Karpas-422 (cell line): ENCODE data around the gene PRDX2. TPM values are rescaled to one million over a fixed set of nuclear protein-coding genes. Genes with fewer than 3 reads are reported as not detected.

Source experiments
- DNase-seq: peaks from one replicate; pipeline ENCODE4 v3.0.0-alpha.2; 2015
- H2AFZ ChIP-seq: fragments of 200-600 bp; sonication (generic); 2 replicates; pipeline ENCODE4 v1.6.1; 2014; ENCODE audit warnings: antibody characterized with exemption, low read length, mixed read lengths
- H3K27ac ChIP-seq: fragments of 200-600 bp; sonication (generic); 2 replicates; pipeline ENCODE4 v1.5.1; 2014; ENCODE audit warnings: mild to moderate bottlenecking, low read length, moderate library complexity
- H3K27me3 ChIP-seq: fragments of 200-600 bp; sonication (generic); 2 replicates; pipeline ENCODE4 v1.6.1; 2014; ENCODE audit warnings: low read length, mixed read lengths
- H3K36me3 ChIP-seq: fragments of 200-600 bp; sonication (generic); 2 replicates; pipeline ENCODE4 v1.6.1; 2014; ENCODE audit warnings: low read length, mixed read lengths; ENCODE audit not compliant: insufficient read depth
- H3K4me1 ChIP-seq: fragments of 200-600 bp; sonication (generic); 2 replicates; pipeline ENCODE4 v1.6.1; 2014; ENCODE audit warnings: mild to moderate bottlenecking, low read length, mixed read lengths
- H3K4me2 ChIP-seq: fragments of 200-600 bp; sonication (generic); 2 replicates; pipeline ENCODE4 v1.6.1; 2014; ENCODE audit warnings: low read length, low read depth, mild to moderate bottlenecking; ENCODE audit not compliant: poor library complexity, severe bottlenecking
- H3K4me3 ChIP-seq: fragments of 200-600 bp; sonication (generic); 2 replicates; pipeline ENCODE4 v1.5.1; 2014; ENCODE audit warnings: mild to moderate bottlenecking, antibody characterized with exemption, low read length, mixed read lengths
- H3K79me2 ChIP-seq: fragments of 200-600 bp; sonication (generic); 2 replicates; pipeline ENCODE4 v1.6.1; 2014; ENCODE audit warnings: mild to moderate bottlenecking, low read length, mixed read lengths
- H3K9ac ChIP-seq: fragments of 200-600 bp; sonication (generic); 2 replicates; pipeline ENCODE4 v1.6.0; 2014; ENCODE audit warnings: low read length
- H3K9me2 ChIP-seq: fragments of 200-600 bp; sonication (generic), shearing (Covaris generic); replicated peaks from 2 replicates; pipeline ENCODE4 v1.6.0; 2014; ENCODE audit warnings: mild to moderate bottlenecking, low read length, moderate library complexity; ENCODE audit not compliant: insufficient read depth
- H3K9me3 ChIP-seq: fragments of 300-700, 200-600 bp; sonication (generic); 2 replicates; pipeline ENCODE4 v1.6.1; 2014; ENCODE audit warnings: low read length, mixed read lengths
- H4K20me1 ChIP-seq: fragments of 200-600 bp; sonication (generic); 2 replicates; pipeline ENCODE4 v1.6.1; 2014; ENCODE audit warnings: mild to moderate bottlenecking, antibody characterized with exemption, low read length, low read depth; ENCODE audit not compliant: insufficient read depth
- total RNA-seq: library from RNA; depleted of rRNA; stranded (reverse); fragments of >200 nt; shearing (Covaris generic); gene quantifications from 2 replicates; pipeline ENCODE4 v1.2.3, GENCODE V29; 2014; ENCODE audit warnings: low replicate concordance

Gene PRDX2
- total RNA-seq, 1 experiment from 2014 or later = 372 TPM

- H4K20me1 ChIP-seq = 0 out of 2 replicates have a peak, but pooled peaks cover 4% of the 10 kb centered on the region
- peak; percentile 95 for DNase-seq
- H3K27me3 ChIP-seq = no peaks in the 10 kb centered on the region
- H3K4me2 ChIP-seq = no peak overlapping the region
- no peak overlapping the region for H2AFZ ChIP-seq
- H3K9me2 ChIP-seq = no peaks in the 10 kb centered on the region
- H3K9me3 ChIP-seq = no peaks in the 10 kb centered on the region
- no peak overlapping the region for H3K27ac ChIP-seq
- peaks cover 13% of the 10 kb centered on the region for H3K4me1 ChIP-seq
- no peaks in the 10 kb centered on the region for H3K79me2 ChIP-seq
- H3K9ac ChIP-seq = no peak overlapping the region
- H3K36me3 ChIP-seq = no peaks in the 10 kb centered on the region
- H3K4me3 ChIP-seq = no peak overlapping the region
Measured at GRCh38 chr19:12840091-12841079, 38.8 kb upstream of the PRDX2 start.

DNA sequence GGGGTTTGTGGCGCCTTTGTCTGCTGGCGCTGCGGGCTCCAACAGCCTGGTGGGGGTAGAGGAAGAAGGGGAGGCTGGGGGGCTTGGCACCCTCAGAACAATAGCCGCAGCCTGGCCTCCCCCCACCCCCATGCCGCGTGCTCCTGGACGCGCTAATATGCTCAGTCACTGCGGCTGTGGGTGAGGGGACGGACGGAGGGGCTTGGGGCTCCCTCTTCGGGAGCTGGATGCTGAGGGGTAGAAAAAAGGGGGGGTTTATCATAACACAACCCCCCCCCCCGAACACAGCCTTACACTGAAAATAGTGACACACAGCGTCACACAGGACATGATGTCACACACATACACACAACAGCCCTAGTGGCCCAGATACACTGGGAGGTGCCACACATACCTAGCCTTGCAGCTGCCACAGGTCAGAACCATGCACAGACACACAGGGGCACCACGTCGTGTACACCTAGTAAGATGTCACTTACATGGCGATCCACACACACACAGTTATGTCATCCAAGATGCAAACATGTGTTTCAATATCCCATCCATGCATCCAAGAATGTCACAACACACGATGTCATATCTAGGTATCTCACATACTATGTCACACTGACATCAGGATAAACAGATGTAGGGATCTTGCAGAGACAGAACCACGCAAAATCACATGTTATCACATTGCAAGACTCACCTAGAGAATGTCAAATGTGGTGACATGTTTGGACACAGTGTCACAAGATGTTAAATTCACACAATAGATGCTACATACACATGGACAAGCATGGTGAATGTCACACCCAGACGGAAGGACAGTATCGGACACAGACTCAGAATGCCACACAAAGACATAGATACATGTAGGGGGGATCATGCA, 37.5 kb upstream of the PRDX2 start:
- Histone ChIP-seq H3K4me2 (peak overlapping the region; percentile 83), H3K27ac (no peak overlapping the region), H4K20me1 (0 out of 2 replicates have a peak, but pooled peaks cover 4% of the 10 kb centered on the region), H3K4me1 (peaks cover 19% of the 10 kb centered on the region), H2AFZ (no peak overlapping the region), H3K9me3 (no peaks in the 10 kb centered on the region), H3K9me2 (no peaks in the 10 kb centered on the region), H3K36me3 (no peaks in the 10 kb centered on the region), H3K27me3 (no peaks in the 10 kb centered on the region), H3K79me2 (no peaks in the 10 kb centered on the region), H3K4me3 (peak overlapping the region; percentile 71), H3K9ac (peak overlapping the region; percentile 67; the same call in 1 of the 2 replicates)
- DNase-seq = peak; percentile 52

GRCh38 chr19:12838182-12838885, 36.7 kb upstream of the PRDX2 start, which contains the start of gene MAST1:
TSS of gene MAST1 (plus strand) at chr19:12838515. CDS start at chr19:12838573, 58 bp downstream.
- Histone ChIP-seq H3K27ac (no peak within 1 kb of the TSS), H3K9me3 (no peaks in the 10 kb centered on the region), H3K79me2 (no peaks in the 10 kb centered on the region), H3K9me2 (no peaks in the 10 kb centered on the region), H3K4me2 (peak within 1 kb of the TSS; percentile 83), H3K4me1 (peaks cover 24% of the 10 kb centered on the region), H3K36me3 (no peaks in the 10 kb centered on the region), H3K4me3 (peak within 1 kb of the TSS; percentile 71), H3K27me3 (no peaks in the 10 kb centered on the region), H3K9ac (peak within 1 kb of the TSS; percentile 67), H4K20me1 (0 out of 2 replicates have a peak, but pooled peaks cover 4% of the 10 kb centered on the region), H2AFZ (0 out of 2 replicates have a peak within 1 kb of the TSS, but pooled peaks have one; percentile 56)
- peak; percentile 85 for DNase-seq

GRCh38 chr19:12837225-12837624, 35.6 kb upstream of the PRDX2 start:
- no peak for DNase-seq
- no peaks in the 10 kb centered on the region for H3K79me2 ChIP-seq
- H3K9me2 ChIP-seq = no peaks in the 10 kb centered on the region
- H3K9me3 ChIP-seq = no peaks in the 10 kb centered on the region
- no peak overlapping the region for H3K4me2 ChIP-seq
- H4K20me1 ChIP-seq = 0 out of 2 replicates have a peak, but pooled peaks cover 4% of the 10 kb centered on the region
- no peak overlapping the region for H3K27ac ChIP-seq
- H3K9ac ChIP-seq = no peak overlapping the region
- no peaks in the 10 kb centered on the region for H3K27me3 ChIP-seq
- no peak overlapping the region for H2AFZ ChIP-seq
- peaks cover 33% of the 10 kb centered on the region for H3K4me1 ChIP-seq
- no peaks in the 10 kb centered on the region for H3K36me3 ChIP-seq
- H3K4me3 ChIP-seq = no peak overlapping the region

GRCh38 chr19:12836529-12836863, 34.9 kb upstream of the PRDX2 start:
- no peak overlapping the region for H2AFZ ChIP-seq
- peaks cover 33% of the 10 kb centered on the region for H3K4me1 ChIP-seq
- no peaks in the 10 kb centered on the region for H3K27me3 ChIP-seq

GRCh38 chr19:12834976-12835757, 33.6 kb upstream of the PRDX2 start:
- peak; percentile 78 for DNase-seq
- peaks cover 33% of the 10 kb centered on the region for H3K4me1 ChIP-seq
- no peak overlapping the region for H2AFZ ChIP-seq
- H3K36me3 ChIP-seq = no peaks in the 10 kb centered on the region
- no peaks in the 10 kb centered on the region for H4K20me1 ChIP-seq
- H3K27ac ChIP-seq = no peak overlapping the region
- no peak overlapping the region for H3K4me2 ChIP-seq
- no peak overlapping the region for H3K4me3 ChIP-seq
- no peak overlapping the region for H3K9ac ChIP-seq
- no peaks in the 10 kb centered on the region for H3K27me3 ChIP-seq
- no peaks in the 10 kb centered on the region for H3K79me2 ChIP-seq
- H3K9me3 ChIP-seq = no peaks in the 10 kb centered on the region
- H3K9me2 ChIP-seq = no peaks in the 10 kb centered on the region

More at GRCh38 chr19:12836529-12836863, 34.9 kb upstream of the PRDX2 start:
- no peak overlapping the region for H3K4me3 ChIP-seq
- H3K79me2 ChIP-seq = no peaks in the 10 kb centered on the region
- no peaks in the 10 kb centered on the region for H3K9me2 ChIP-seq
- H3K4me2 ChIP-seq = no peak overlapping the region
- H3K9me3 ChIP-seq = no peaks in the 10 kb centered on the region
- H3K36me3 ChIP-seq = no peaks in the 10 kb centered on the region
- 0 out of 2 replicates have a peak, but pooled peaks cover 4% of the 10 kb centered on the region for H4K20me1 ChIP-seq
- no peak overlapping the region for H3K27ac ChIP-seq
- H3K9ac ChIP-seq = no peak overlapping the region
- DNase-seq = no peak

DNA sequence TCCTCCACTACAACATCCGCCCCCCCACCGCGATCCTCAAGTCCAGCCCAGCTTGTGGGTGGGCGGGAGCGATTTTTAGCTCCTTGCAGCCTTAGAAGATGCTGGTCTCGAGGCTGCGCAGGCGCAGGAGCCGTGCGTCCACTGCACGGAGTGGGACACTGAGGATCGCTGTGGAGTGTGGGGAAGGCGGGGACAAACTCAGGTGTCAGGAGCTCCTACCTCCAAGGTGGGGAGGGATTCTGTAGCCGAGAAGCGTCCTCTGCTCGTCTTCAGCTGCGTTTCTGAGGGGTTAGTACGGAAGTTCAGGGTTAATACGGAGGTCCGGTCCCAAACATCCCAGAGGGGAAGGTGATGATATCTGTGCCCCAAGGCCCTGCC, 33.0 kb upstream of the PRDX2 start, which contains the start of gene RTBDN:
RTBDN (minus strand) TSS at position 14 of the 378 bp plus-strand sequence. CDS start 4,600 bp downstream, outside the sequence.
- peak within 1 kb of the TSS; percentile 66 for H3K4me3 ChIP-seq
- no peaks in the 10 kb centered on the region for H3K79me2 ChIP-seq
- H4K20me1 ChIP-seq = no peaks in the 10 kb centered on the region
- no peak within 1 kb of the TSS for H2AFZ ChIP-seq
- DNase-seq = peak; percentile 51
- H3K9ac ChIP-seq = peak within 1 kb of the TSS; percentile 63
- H3K4me2 ChIP-seq = peak within 1 kb of the TSS; percentile 67
- H3K4me1 ChIP-seq = peaks cover 33% of the 10 kb centered on the region
- no peak within 1 kb of the TSS for H3K27ac ChIP-seq
- no peaks in the 10 kb centered on the region for H3K9me3 ChIP-seq
- no peaks in the 10 kb centered on the region for H3K9me2 ChIP-seq
- H3K27me3 ChIP-seq = no peaks in the 10 kb centered on the region
- H3K36me3 ChIP-seq = no peaks in the 10 kb centered on the region
